T-helper 2 cell treated with Interferon-gamma antibody and Interleukin-4, amounts not matched to agents 5 μg/mL and 100 μg/mL, for 36 hours (primary cell): ENCODE measurements around the gene COL7A1.

Experiments
- DNase-seq: peaks from one replicate; pipeline ENCODE4 v3.0.0; 2021; ENCODE audit warnings: low spot score
- H3K27ac Mint-ChIP-seq: one replicate; pipeline ENCODE4 v1.8.0; 2021; ENCODE audit warnings: mild to moderate bottlenecking, mixed read lengths
- H3K27me3 Mint-ChIP-seq: one replicate; pipeline ENCODE4 v1.8.0; 2021; ENCODE audit warnings: low read depth, mixed read lengths
- H3K36me3 Mint-ChIP-seq: one replicate; pipeline ENCODE4 v1.8.0; 2021; ENCODE audit warnings: low read depth, mixed read lengths
- H3K4me1 Mint-ChIP-seq: one replicate; pipeline ENCODE4 v1.8.0; 2021; ENCODE audit warnings: low read depth, mixed read lengths
- H3K4me3 Mint-ChIP-seq: one replicate; pipeline ENCODE4 v1.8.0; 2022; ENCODE audit warnings: mild to moderate bottlenecking, moderate library complexity, mixed read lengths
- H3K9me3 Mint-ChIP-seq: one replicate; pipeline ENCODE4 v1.8.0; 2021; ENCODE audit warnings: mixed read lengths

COL7A1 gene

GRCh38 chr3:48591436-48591835, 3.7 kb downstream of the COL7A1 start:
- H3K4me1 Mint-ChIP-seq: no peaks in the 10 kb centered on the region
- H3K4me3 Mint-ChIP-seq: no peak overlapping the region
- no peak for DNase-seq
- no peaks in the 10 kb centered on the region for H3K36me3 Mint-ChIP-seq
- no peaks in the 10 kb centered on the region for H3K9me3 Mint-ChIP-seq
- no peak overlapping the region for H3K27ac Mint-ChIP-seq
- H3K27me3 Mint-ChIP-seq: peaks cover 22% of the 10 kb centered on the region

- no peak overlapping the region for H3K27ac Mint-ChIP-seq
- peaks cover 9% of the 10 kb centered on the region for H3K27me3 Mint-ChIP-seq
- H3K4me3 Mint-ChIP-seq: no peak overlapping the region
These were observed 6.9 kb downstream of the COL7A1 start for GRCh38 chr3:48588230-48588629.

GRCh38 chr3:48587686-48588085, 7.4 kb downstream of the COL7A1 start:
- Mint-ChIP-seq H3K9me3 (no peaks in the 10 kb centered on the region), H3K4me3 (no peak overlapping the region), H3K4me1 (no peaks in the 10 kb centered on the region), H3K27me3 (peaks cover 9% of the 10 kb centered on the region), H3K27ac (no peak overlapping the region), H3K36me3 (no peaks in the 10 kb centered on the region)
- DNase-seq: no peak

More at GRCh38 chr3:48588230-48588629, 6.9 kb downstream of the COL7A1 start:
- DNase-seq: no peak
- Mint-ChIP-seq H3K36me3 (no peaks in the 10 kb centered on the region), H3K4me1 (no peaks in the 10 kb centered on the region), H3K9me3 (no peaks in the 10 kb centered on the region)

- peaks cover 9% of the 10 kb centered on the region for H3K27me3 Mint-ChIP-seq
- H3K4me1 Mint-ChIP-seq: no peaks in the 10 kb centered on the region
- H3K9me3 Mint-ChIP-seq: no peaks in the 10 kb centered on the region
- H3K27ac Mint-ChIP-seq: no peak overlapping the region
- H3K4me3 Mint-ChIP-seq: no peak overlapping the region
- H3K36me3 Mint-ChIP-seq: no peaks in the 10 kb centered on the region
- no peak for DNase-seq
These were observed 9.7 kb downstream of the COL7A1 start for GRCh38 chr3:48585411-48585810.

GRCh38 chr3:48584836-48585235, 10.3 kb downstream of the COL7A1 start:
- no peaks in the 10 kb centered on the region for H3K36me3 Mint-ChIP-seq
- peaks cover 8% of the 10 kb centered on the region for H3K27me3 Mint-ChIP-seq
- DNase-seq: no peak
- no peaks in the 10 kb centered on the region for H3K9me3 Mint-ChIP-seq
- H3K4me3 Mint-ChIP-seq: no peak overlapping the region
- H3K27ac Mint-ChIP-seq: no peak overlapping the region
- no peaks in the 10 kb centered on the region for H3K4me1 Mint-ChIP-seq

GRCh38 chr3:48581621-48582481, 13.3 kb downstream of the COL7A1 start:
- no peaks in the 10 kb centered on the region for H3K4me1 Mint-ChIP-seq
- no peak overlapping the region for H3K4me3 Mint-ChIP-seq
- H3K9me3 Mint-ChIP-seq: no peaks in the 10 kb centered on the region
- no peaks in the 10 kb centered on the region for H3K27me3 Mint-ChIP-seq
- no peak overlapping the region for H3K27ac Mint-ChIP-seq
- DNase-seq: no peak
- no peaks in the 10 kb centered on the region for H3K36me3 Mint-ChIP-seq

GRCh38 chr3:48576647-48577046, 18.5 kb downstream of the COL7A1 start:
- H3K4me1 Mint-ChIP-seq: no peaks in the 10 kb centered on the region
- no peak overlapping the region for H3K4me3 Mint-ChIP-seq
- no peaks in the 10 kb centered on the region for H3K9me3 Mint-ChIP-seq
- no peaks in the 10 kb centered on the region for H3K27me3 Mint-ChIP-seq
- H3K27ac Mint-ChIP-seq: no peak overlapping the region
- H3K36me3 Mint-ChIP-seq: no peaks in the 10 kb centered on the region
- no peak for DNase-seq

GRCh38 chr3:48575366-48575765, 19.8 kb downstream of the COL7A1 start:
- H3K9me3 Mint-ChIP-seq: no peaks in the 10 kb centered on the region
- H3K27me3 Mint-ChIP-seq: no peaks in the 10 kb centered on the region
- H3K36me3 Mint-ChIP-seq: no peaks in the 10 kb centered on the region
- no peak for DNase-seq
- no peak overlapping the region for H3K4me3 Mint-ChIP-seq
- no peak overlapping the region for H3K27ac Mint-ChIP-seq
- no peaks in the 10 kb centered on the region for H3K4me1 Mint-ChIP-seq

- Mint-ChIP-seq H3K4me3 (no peak overlapping the region), H3K9me3 (no peaks in the 10 kb centered on the region), H3K36me3 (no peaks in the 10 kb centered on the region)
These were observed 21.1 kb downstream of the COL7A1 start for GRCh38 chr3:48573973-48574585.

GRCh38 chr3:48572517-48572916, 22.6 kb downstream of the COL7A1 start:
- Mint-ChIP-seq H3K4me3 (no peak overlapping the region), H3K27ac (no peak overlapping the region)

More at GRCh38 chr3:48573973-48574585, 21.1 kb downstream of the COL7A1 start:
- H3K27me3 Mint-ChIP-seq: no peaks in the 10 kb centered on the region
- no peak overlapping the region for H3K27ac Mint-ChIP-seq
- no peaks in the 10 kb centered on the region for H3K4me1 Mint-ChIP-seq
- no peak for DNase-seq

GRCh38 chr3:48571938-48572337, 23.2 kb downstream of the COL7A1 start:
- Mint-ChIP-seq H3K27me3 (no peaks in the 10 kb centered on the region), H3K9me3 (no peaks in the 10 kb centered on the region), H3K27ac (no peak overlapping the region), H3K4me1 (no peaks in the 10 kb centered on the region), H3K4me3 (no peak overlapping the region), H3K36me3 (no peaks in the 10 kb centered on the region)
- no peak for DNase-seq

More at GRCh38 chr3:48572517-48572916, 22.6 kb downstream of the COL7A1 start:
- DNase-seq: no peak
- no peaks in the 10 kb centered on the region for H3K4me1 Mint-ChIP-seq
- H3K27me3 Mint-ChIP-seq: no peaks in the 10 kb centered on the region
- H3K36me3 Mint-ChIP-seq: no peaks in the 10 kb centered on the region
- H3K9me3 Mint-ChIP-seq: no peaks in the 10 kb centered on the region

GRCh38 chr3:48569808-48570450, 25.2 kb downstream of the COL7A1 start:
- H3K27me3 Mint-ChIP-seq: no peaks in the 10 kb centered on the region
- no peaks in the 10 kb centered on the region for H3K9me3 Mint-ChIP-seq
- H3K4me1 Mint-ChIP-seq: peaks cover 4% of the 10 kb centered on the region
- DNase-seq: no peak
- no peak overlapping the region for H3K27ac Mint-ChIP-seq
- no peaks in the 10 kb centered on the region for H3K36me3 Mint-ChIP-seq
- H3K4me3 Mint-ChIP-seq: no peak overlapping the region

GRCh38 chr3:48569400-48569799, 25.7 kb downstream of the COL7A1 start:
- Mint-ChIP-seq H3K27me3 (no peaks in the 10 kb centered on the region), H3K4me1 (peaks cover 4% of the 10 kb centered on the region), H3K27ac (no peak overlapping the region), H3K36me3 (no peaks in the 10 kb centered on the region), H3K4me3 (no peak overlapping the region), H3K9me3 (no peaks in the 10 kb centered on the region)
- DNase-seq: no peak

- no peaks in the 10 kb centered on the region for H3K27me3 Mint-ChIP-seq
- H3K36me3 Mint-ChIP-seq: no peaks in the 10 kb centered on the region
- H3K4me1 Mint-ChIP-seq: peaks cover 4% of the 10 kb centered on the region
- no peaks in the 10 kb centered on the region for H3K9me3 Mint-ChIP-seq
- no peak overlapping the region for H3K27ac Mint-ChIP-seq
- no peak overlapping the region for H3K4me3 Mint-ChIP-seq
- no peak for DNase-seq
These were observed 26.7 kb downstream of the COL7A1 start for GRCh38 chr3:48568476-48568875.
